NCI-H748 treated with DMSO at 0.1 percent for 48 hours (cell line): ENCODE results near the gene COL2A1.

Experiments used
- DNase-seq: peaks from one replicate; lab custom pipeline; 2025; lab: John Stamatoyannopoulos, UW

Gene COL2A1

GRCh38 chr12:47989666-47990065, 14.6 kb downstream of the COL2A1 start:
- DNase-seq = no peak

- no peak for DNase-seq
These were observed 15.3 kb downstream of the COL2A1 start for GRCh38 chr12:47989023-47989417.

- DNase-seq = no peak
These were observed 15.9 kb downstream of the COL2A1 start for GRCh38 chr12:47988073-47989022.

GRCh38 chr12:47987411-47988072, 16.7 kb downstream of the COL2A1 start:
- no peak for DNase-seq

- no peak for DNase-seq
These were observed 17.4 kb downstream of the COL2A1 start for GRCh38 chr12:47986832-47987231.

- DNase-seq = no peak
These were observed 18.0 kb downstream of the COL2A1 start for GRCh38 chr12:47986291-47986660.

GRCh38 chr12:47985596-47986290, 18.5 kb downstream of the COL2A1 start:
- no peak for DNase-seq

- no peak for DNase-seq
These were observed 19.9 kb downstream of the COL2A1 start for GRCh38 chr12:47984331-47984801.

GRCh38 chr12:47983541-47984115, 20.6 kb downstream of the COL2A1 start:
- DNase-seq = no peak

- DNase-seq = no peak
These were observed 21.5 kb downstream of the COL2A1 start for GRCh38 chr12:47982770-47983169.

GRCh38 chr12:47982311-47982710, 22.0 kb downstream of the COL2A1 start:
- DNase-seq = no peak

- no peak for DNase-seq
These were observed 22.6 kb downstream of the COL2A1 start for GRCh38 chr12:47981496-47982260.

- DNase-seq = no peak
These were observed 23.3 kb downstream of the COL2A1 start for GRCh38 chr12:47980779-47981495.

- DNase-seq = no peak
These were observed 24.1 kb downstream of the COL2A1 start for GRCh38 chr12:47980197-47980596.

GRCh38 chr12:47979686-47980085, 24.6 kb downstream of the COL2A1 start:
- DNase-seq = no peak

- DNase-seq = no peak
These were observed 25.1 kb downstream of the COL2A1 start for GRCh38 chr12:47979166-47979565.

GRCh38 chr12:47978598-47978873, 25.7 kb downstream of the COL2A1 start:
- no peak for DNase-seq

- no peak for DNase-seq
These were observed 26.3 kb downstream of the COL2A1 start for GRCh38 chr12:47977772-47978597.

- DNase-seq = no peak
These were observed 27.1 kb downstream of the COL2A1 start for GRCh38 chr12:47977046-47977771.
